Karpas-422 (cell line): ENCODE measurements around the gene CLBA1. TPM values are rescaled to one million over a fixed set of nuclear protein-coding genes. Genes with fewer than 3 reads are reported as not detected.
"Not testable (repeated sequence)": the region's sequence is repeated elsewhere in the genome, so short reads cannot be mapped to it uniquely, and the experiment has no call there.

Source experiments
- DNase-seq: peaks from one replicate; pipeline ENCODE4 v3.0.0-alpha.2; 2015
- H2AFZ ChIP-seq: fragments of 200-600 bp; sonication (generic); 2 replicates; pipeline ENCODE4 v1.6.1; 2014; ENCODE audit warnings: antibody characterized with exemption, low read length, mixed read lengths
- H3K27ac ChIP-seq: fragments of 200-600 bp; sonication (generic); 2 replicates; pipeline ENCODE4 v1.5.1; 2014; ENCODE audit warnings: mild to moderate bottlenecking, low read length, moderate library complexity
- H3K27me3 ChIP-seq: fragments of 200-600 bp; sonication (generic); 2 replicates; pipeline ENCODE4 v1.6.1; 2014; ENCODE audit warnings: low read length, mixed read lengths
- H3K36me3 ChIP-seq: fragments of 200-600 bp; sonication (generic); 2 replicates; pipeline ENCODE4 v1.6.1; 2014; ENCODE audit warnings: low read length, mixed read lengths; ENCODE audit not compliant: insufficient read depth
- H3K4me1 ChIP-seq: fragments of 200-600 bp; sonication (generic); 2 replicates; pipeline ENCODE4 v1.6.1; 2014; ENCODE audit warnings: mild to moderate bottlenecking, low read length, mixed read lengths
- H3K4me2 ChIP-seq: fragments of 200-600 bp; sonication (generic); 2 replicates; pipeline ENCODE4 v1.6.1; 2014; ENCODE audit warnings: low read length, low read depth, mild to moderate bottlenecking; ENCODE audit not compliant: poor library complexity, severe bottlenecking
- H3K4me3 ChIP-seq: fragments of 200-600 bp; sonication (generic); 2 replicates; pipeline ENCODE4 v1.5.1; 2014; ENCODE audit warnings: mild to moderate bottlenecking, antibody characterized with exemption, low read length, mixed read lengths
- H3K79me2 ChIP-seq: fragments of 200-600 bp; sonication (generic); 2 replicates; pipeline ENCODE4 v1.6.1; 2014; ENCODE audit warnings: mild to moderate bottlenecking, low read length, mixed read lengths
- H3K9ac ChIP-seq: fragments of 200-600 bp; sonication (generic); 2 replicates; pipeline ENCODE4 v1.6.0; 2014; ENCODE audit warnings: low read length
- H3K9me2 ChIP-seq: fragments of 200-600 bp; sonication (generic), shearing (Covaris generic); replicated peaks from 2 replicates; pipeline ENCODE4 v1.6.0; 2014; ENCODE audit warnings: mild to moderate bottlenecking, low read length, moderate library complexity; ENCODE audit not compliant: insufficient read depth
- H3K9me3 ChIP-seq: fragments of 300-700, 200-600 bp; sonication (generic); 2 replicates; pipeline ENCODE4 v1.6.1; 2014; ENCODE audit warnings: low read length, mixed read lengths
- H4K20me1 ChIP-seq: fragments of 200-600 bp; sonication (generic); 2 replicates; pipeline ENCODE4 v1.6.1; 2014; ENCODE audit warnings: mild to moderate bottlenecking, antibody characterized with exemption, low read length, low read depth; ENCODE audit not compliant: insufficient read depth
- total RNA-seq: library from RNA; depleted of rRNA; stranded (reverse); fragments of >200 nt; shearing (Covaris generic); gene quantifications from 2 replicates; pipeline ENCODE4 v1.2.3, GENCODE V29; 2014; ENCODE audit warnings: low replicate concordance

The CLBA1 gene
- total RNA-seq, 1 experiment from 2014 or later: 9.4 TPM

DNA sequence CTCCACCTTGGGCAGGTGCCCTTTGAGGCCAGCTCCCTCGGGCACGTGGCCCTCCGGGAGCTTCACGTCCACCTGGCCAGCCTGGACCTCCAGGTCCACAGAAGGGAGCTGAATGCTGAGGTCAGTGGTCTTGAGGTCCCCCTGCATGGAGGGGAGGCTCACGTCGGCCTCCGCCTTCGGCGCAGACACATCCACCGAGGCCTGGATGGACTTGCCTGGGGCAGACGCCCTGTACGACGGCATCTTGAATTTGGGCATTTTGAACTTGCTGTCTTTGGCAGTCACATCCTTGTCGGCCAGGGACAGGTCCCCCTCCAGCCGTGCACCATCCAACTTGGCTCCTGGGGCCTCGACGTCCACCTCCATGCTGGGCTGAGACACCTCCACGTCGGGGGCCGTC lies 40.3 kb upstream of the CLBA1 start:
- H3K4me1 ChIP-seq, H3K4me3 ChIP-seq, H3K9ac ChIP-seq, H3K4me2 ChIP-seq, H3K9me2 ChIP-seq, DNase-seq, H3K79me2 ChIP-seq, H3K27ac ChIP-seq, H3K27me3 ChIP-seq, H3K36me3 ChIP-seq, H2AFZ ChIP-seq, H3K9me3 ChIP-seq: not testable (repeated sequence)
- H4K20me1 ChIP-seq: peaks cover 11% of the 10 kb centered on the region; the same call in 1 of the 2 replicates

DNA sequence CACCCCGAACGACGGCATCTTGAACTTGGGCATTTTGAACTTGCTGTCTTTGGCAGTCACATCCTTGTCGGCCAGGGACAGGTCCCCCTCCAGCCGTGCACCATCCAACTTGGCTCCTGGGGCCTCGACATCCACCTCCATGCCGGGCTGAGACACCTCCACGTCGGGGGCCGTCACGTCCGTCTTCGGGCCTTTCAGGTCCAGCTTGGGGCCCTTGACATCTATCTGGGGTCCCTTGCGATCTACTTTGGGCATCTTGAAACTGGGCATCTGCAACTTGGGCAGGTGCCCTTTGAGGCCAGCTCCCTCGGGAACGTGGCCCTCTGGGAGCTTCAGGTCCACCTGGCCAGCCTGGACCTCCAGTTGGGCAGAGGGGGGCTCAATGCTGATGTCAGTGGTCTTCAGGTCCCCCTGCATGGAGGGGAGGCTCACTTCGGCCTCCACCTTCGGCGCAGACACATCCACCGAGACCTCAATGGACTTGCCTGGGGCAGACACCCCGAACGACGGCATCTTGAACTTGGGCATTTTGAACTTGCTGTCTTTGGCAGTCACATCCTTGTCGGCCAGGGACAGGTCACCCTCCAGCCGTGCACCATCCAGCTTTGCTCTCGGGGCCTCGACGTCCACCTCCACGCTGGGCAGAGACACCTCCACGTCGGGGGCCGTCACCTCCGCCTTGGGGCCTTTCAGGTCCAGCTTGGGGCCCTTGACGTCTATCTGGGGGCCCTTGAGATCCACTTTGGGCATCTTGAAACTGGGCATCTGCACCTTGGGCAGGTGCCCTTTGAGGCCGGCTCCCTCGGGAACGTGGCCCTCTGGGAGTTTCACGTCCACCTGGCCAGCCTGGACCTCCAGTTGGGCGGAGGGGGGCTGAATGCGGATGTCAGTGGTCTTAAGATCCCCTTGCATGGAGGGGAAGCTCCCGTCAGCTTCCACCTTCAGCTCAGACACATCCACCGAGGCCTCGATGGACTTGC lies 39.3 kb upstream of the CLBA1 start:
- not testable (repeated sequence) for DNase-seq, H3K4me2 ChIP-seq, H3K9me3 ChIP-seq, H4K20me1 ChIP-seq, H3K4me3 ChIP-seq, H3K79me2 ChIP-seq, H3K9ac ChIP-seq, H2AFZ ChIP-seq, H3K4me1 ChIP-seq, H3K9me2 ChIP-seq, H3K27ac ChIP-seq, H3K27me3 ChIP-seq, H3K36me3 ChIP-seq

DNA sequence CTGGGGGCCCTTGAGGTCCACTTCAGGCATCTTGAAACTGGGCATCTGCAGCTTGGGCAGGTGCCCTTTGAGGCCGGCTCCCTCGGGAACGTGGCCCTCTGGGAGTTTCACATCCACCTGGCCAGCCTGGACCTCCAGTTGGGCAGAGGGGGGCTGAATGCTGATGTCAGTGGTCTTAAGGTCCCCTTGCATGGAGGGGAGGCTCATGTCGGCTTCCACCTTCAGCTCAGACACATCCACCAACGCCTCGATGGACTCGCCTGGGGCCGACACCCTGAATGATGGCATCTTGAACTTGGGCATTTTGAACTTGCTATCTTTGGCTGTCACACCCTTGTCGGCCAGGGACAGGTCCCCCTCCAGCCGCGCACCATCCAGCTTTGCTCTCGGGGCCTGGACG lies 38.4 kb upstream of the CLBA1 start:
- H2AFZ ChIP-seq, H3K27ac ChIP-seq, H3K9me2 ChIP-seq, DNase-seq, H3K9me3 ChIP-seq, H3K9ac ChIP-seq, H3K4me3 ChIP-seq, H3K4me1 ChIP-seq, H3K27me3 ChIP-seq, H3K36me3 ChIP-seq, H4K20me1 ChIP-seq, H3K4me2 ChIP-seq, H3K79me2 ChIP-seq: not testable (repeated sequence)

DNA sequence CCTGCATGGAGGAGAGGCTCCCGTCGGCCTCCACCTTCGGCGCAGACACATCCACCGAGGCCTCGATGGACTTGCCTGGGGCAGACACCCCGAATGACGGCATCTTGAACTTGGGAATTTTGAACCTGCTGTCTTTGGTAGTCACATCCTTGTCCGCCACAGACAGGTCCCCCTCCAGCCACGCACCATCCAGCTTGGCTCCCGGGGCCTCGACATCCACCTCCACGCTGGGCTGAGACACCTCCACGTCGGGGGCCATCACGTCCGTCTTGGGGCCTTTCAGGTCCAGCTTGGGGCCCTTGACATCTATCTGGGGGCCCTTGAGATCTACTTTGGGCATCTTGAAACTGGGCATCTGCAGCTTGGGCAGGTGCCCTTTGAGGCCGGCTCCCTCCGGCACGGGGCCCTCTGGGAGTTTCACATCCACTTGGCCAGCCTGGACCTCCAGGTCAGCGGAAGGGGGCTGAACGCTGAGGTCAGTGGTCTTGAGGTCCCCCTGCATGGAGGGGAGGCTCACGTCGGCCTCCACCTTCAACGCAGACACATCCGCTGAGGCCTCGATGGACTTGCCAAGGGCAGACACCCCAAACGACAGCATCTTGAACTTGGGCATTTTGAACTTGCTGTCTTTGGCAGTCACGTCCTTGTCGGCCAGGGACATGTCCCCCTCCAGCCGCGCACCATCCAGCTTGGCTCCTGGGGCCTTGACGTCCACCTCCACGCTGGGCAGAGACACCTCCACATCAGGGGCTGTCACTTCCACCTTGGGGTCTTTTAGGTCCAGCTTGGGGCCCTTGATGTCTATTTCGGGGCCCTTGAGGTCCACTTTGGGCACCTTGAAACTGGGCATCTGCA lies 37.5 kb upstream of the CLBA1 start:
- H3K9me3 ChIP-seq, H3K27ac ChIP-seq, H4K20me1 ChIP-seq, H3K9me2 ChIP-seq, H3K4me2 ChIP-seq, H3K27me3 ChIP-seq, H3K9ac ChIP-seq, H2AFZ ChIP-seq, H3K4me3 ChIP-seq, H3K4me1 ChIP-seq, H3K79me2 ChIP-seq, H3K36me3 ChIP-seq, DNase-seq: not testable (repeated sequence)

DNA sequence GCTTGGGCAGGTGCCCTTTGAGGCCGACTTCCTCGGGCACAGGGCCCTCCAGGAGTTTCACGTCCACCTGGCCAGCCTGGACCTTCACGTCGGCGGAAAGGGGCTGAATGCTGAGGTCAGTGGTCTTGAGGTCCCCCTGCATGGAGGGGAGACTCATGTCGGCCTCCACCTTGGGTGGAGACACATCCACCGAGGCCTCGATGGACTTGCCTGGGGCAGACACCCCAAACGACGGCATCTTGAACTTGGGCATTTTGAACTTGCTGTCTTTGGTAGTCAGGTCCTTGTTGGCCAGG lies 36.9 kb upstream of the CLBA1 start:
- no peaks in the 10 kb centered on the region for H3K9me3 ChIP-seq
- H3K36me3 ChIP-seq: no peaks in the 10 kb centered on the region
- H3K4me2 ChIP-seq: no peak overlapping the region
- no peak overlapping the region for H3K9ac ChIP-seq
- H3K27me3 ChIP-seq: no peaks in the 10 kb centered on the region
- no peak overlapping the region for H3K4me3 ChIP-seq
- H3K9me2 ChIP-seq: no peaks in the 10 kb centered on the region
- peaks cover 2% of the 10 kb centered on the region; the same call in 1 of the 2 replicates for H4K20me1 ChIP-seq
- DNase-seq: no peak
- H3K79me2 ChIP-seq: no peaks in the 10 kb centered on the region
- no peaks in the 10 kb centered on the region for H3K4me1 ChIP-seq
- H2AFZ ChIP-seq: no peak overlapping the region
- no peak overlapping the region for H3K27ac ChIP-seq

DNA sequence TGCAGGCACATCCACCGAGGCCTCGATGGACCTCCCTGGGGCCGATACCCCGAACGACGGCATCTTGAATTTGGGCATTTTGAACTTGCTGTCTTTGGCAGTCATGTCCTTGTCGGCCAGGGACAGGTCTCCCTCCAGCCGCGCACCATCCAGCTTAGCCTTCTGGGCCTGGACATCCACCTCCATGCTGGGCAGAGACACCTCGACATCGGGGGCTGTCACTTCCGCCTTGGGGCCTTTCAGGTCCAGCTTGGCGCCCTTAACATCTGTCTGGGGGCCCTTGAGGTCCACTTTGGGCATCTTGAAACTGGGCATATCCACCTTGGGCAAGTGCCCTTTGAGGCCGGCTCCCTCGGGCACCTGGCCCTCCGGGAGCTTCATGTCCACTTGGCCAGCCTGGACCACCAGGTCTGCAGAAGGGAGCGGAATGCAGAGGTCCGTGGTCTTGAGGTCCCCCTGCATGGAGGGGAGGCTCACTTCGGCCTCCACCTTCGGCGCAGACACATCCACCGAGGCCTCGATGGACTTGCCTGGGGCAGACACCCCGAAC lies 36.1 kb upstream of the CLBA1 start:
- H4K20me1 ChIP-seq, H2AFZ ChIP-seq, H3K4me3 ChIP-seq, DNase-seq, H3K27me3 ChIP-seq, H3K9ac ChIP-seq, H3K4me1 ChIP-seq, H3K4me2 ChIP-seq, H3K27ac ChIP-seq, H3K9me3 ChIP-seq, H3K9me2 ChIP-seq, H3K36me3 ChIP-seq, H3K79me2 ChIP-seq: not testable (repeated sequence)

DNA sequence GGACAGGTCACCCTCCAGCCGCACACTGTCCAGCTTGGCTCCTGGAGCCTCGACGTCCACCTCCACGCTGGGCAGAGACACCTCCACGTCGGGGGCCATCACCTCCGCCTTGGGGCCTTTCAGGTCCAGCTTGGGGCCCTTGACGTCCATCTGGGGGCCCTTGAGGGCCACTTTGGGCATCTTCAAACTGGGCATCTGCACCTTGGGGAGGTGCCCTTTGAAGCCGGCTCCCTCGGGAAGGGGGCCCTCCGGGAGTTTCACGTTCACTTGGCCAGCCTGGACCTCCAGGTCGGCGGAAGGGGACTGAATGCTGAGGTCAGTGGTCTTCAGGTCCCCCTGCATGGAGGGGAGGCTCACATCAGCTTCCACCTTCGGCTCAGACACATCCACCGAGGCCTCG lies 35.6 kb upstream of the CLBA1 start:
- no peaks in the 10 kb centered on the region for H3K4me1 ChIP-seq
- no peaks in the 10 kb centered on the region for H3K36me3 ChIP-seq
- H3K9ac ChIP-seq: no peak overlapping the region
- H3K9me3 ChIP-seq: no peaks in the 10 kb centered on the region
- H3K4me2 ChIP-seq: no peak overlapping the region
- peaks cover 11% of the 10 kb centered on the region; the same call in 1 of the 2 replicates for H4K20me1 ChIP-seq
- DNase-seq: no peak
- no peak overlapping the region for H2AFZ ChIP-seq
- no peaks in the 10 kb centered on the region for H3K27me3 ChIP-seq
- no peak overlapping the region for H3K27ac ChIP-seq
- H3K79me2 ChIP-seq: no peaks in the 10 kb centered on the region
- H3K9me2 ChIP-seq: no peaks in the 10 kb centered on the region
- H3K4me3 ChIP-seq: no peak overlapping the region

DNA sequence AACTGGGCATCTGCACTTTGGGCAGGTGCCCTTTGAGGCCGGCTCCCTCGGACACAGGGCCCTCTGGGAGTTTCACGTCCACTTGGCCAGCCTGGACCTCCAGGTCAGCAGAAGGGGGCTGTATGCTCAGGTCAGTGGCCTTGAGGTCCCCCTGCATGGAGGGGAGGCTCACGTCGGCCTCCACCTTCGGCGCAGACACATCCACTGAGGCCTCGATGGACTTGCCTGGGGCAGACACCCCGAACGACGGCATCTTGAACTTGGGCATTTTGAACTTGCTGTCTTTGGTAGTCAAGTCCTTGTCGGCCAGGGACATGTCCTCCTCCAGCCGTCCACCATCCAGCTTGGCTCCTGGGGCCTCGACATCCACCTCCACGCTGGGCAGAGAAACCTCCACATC lies 34.9 kb upstream of the CLBA1 start:
- not testable (repeated sequence) for H3K36me3 ChIP-seq, H3K9me3 ChIP-seq, H3K27me3 ChIP-seq, H3K27ac ChIP-seq, H3K9me2 ChIP-seq, H2AFZ ChIP-seq, H3K79me2 ChIP-seq, DNase-seq, H3K4me2 ChIP-seq, H3K4me1 ChIP-seq, H3K4me3 ChIP-seq, H3K9ac ChIP-seq
- H4K20me1 ChIP-seq: peaks cover 18% of the 10 kb centered on the region
